Adrenal gland (tissue), 12 donors: ENCODE results near the gene GRIN3B. TPM values are rescaled to one million over a fixed set of nuclear protein-coding genes. Genes with fewer than 3 reads are reported as not detected.

Source experiments
- DNase-seq, 7 donors: peaks; one replicate each; pipeline ENCODE4 v3.0.0-alpha.2; 2019 to 2020
- H3K27ac ChIP-seq, 5 donors: fragments of 200-600 bp; sonication (generic) in 4 of 5; 1 replicate in 3 of 5; 2 replicates in 2 of 5; pipeline versions ENCODE4 v1.5.1 to v1.8.0; 2016 to 2020; ENCODE audit warnings: mild to moderate bottlenecking in 1 of 5
- H3K27me3 ChIP-seq: fragments of 200-600 bp; 2 replicates; pipeline ENCODE4 v1.8.0; 2021
- H3K36me3 ChIP-seq, 2 donors: fragments of 200-600 bp; replicated peaks in 1 of 2; 1 replicate in 1 of 2; 2 replicates in 1 of 2; pipeline versions ENCODE4 v1.5.1 to v1.8.0; 2018 to 2022
- H3K4me1 ChIP-seq, 2 donors: fragments of 200-600 bp; replicated peaks in 1 of 2; 1 replicate in 1 of 2; 2 replicates in 1 of 2; pipeline versions ENCODE4 v1.5.1 to v1.8.0; 2018 to 2021
- H3K4me3 ChIP-seq, 4 donors: fragments of 200-600 bp; sonication (generic) in 3 of 4; one replicate each; pipeline ENCODE4 v1.5.1; 2016 to 2018
- H3K9me3 ChIP-seq, 3 donors: fragments of 200-600 bp; sonication (generic) in 1 of 3; replicated peaks in 1 of 3; 1 replicate in 2 of 3; 2 replicates in 1 of 3; pipeline versions ENCODE4 v1.5.1 to v1.8.0; 2016 to 2021
- CTCF ChIP-seq, 6 experiments: fragments of 450-650 bp in 4 of 6; fragments of 200-600 bp in 2 of 6; sonication (generic) in 1 of 6; IDR thresholded peaks; 1 replicate in 5 of 6; 2 replicates in 1 of 6; pipeline versions ENCODE4 v1.5.1 to v1.8.0; 2016 to 2021; ENCODE audit warnings: antibody characterized with exemption in 6 of 6, mild to moderate bottlenecking in 2 of 6, moderate library complexity in 1 of 6
- POLR2A ChIP-seq, 2 donors: fragments of 450-650 bp; IDR thresholded peaks; one replicate each; pipeline ENCODE4 v1.6.1; 2017; ENCODE audit warnings: antibody characterized with exemption in 2 of 2, mild to moderate bottlenecking in 2 of 2, moderate library complexity in 1 of 2
- WGBS, 4 donors: extraction: QIAGEN DNeasy Blood & Tissue Kit in 2 of 4; methylation state at CpG; one replicate each; pipeline versions ENCODE4 v1.1.5 to v1.1.7; 2013 to 2017; 5-methylcytosine and 5-hydroxymethylcytosine counted together
- intact Hi-C, 2 donors: fragments of 100-400 bp; cut with DNase I; formaldehyde crosslinking; loops; one replicate each; pipeline versions ENCODE4 v1.14.1 to v1.15.0; 2022 to 2023
- polyA plus RNA-seq, 3 donors: library from polyadenylated mRNA; stranded (reverse); fragments of 200-250 nt in 2 of 3; fragments of 350-450 nt in 1 of 3; fragmentation: Illumina TruSeq in 1 of 3; extraction: RNeasy Lipid Tissue Mini Kit (QIAGEN cat#74804) in 1 of 3; gene quantifications; one replicate each; pipeline ENCODE4 v1.2.3, GENCODE V29; 2013 to 2014
- total RNA-seq, 9 donors: library from RNA; depleted of rRNA in 4 of 9; stranded (reverse); fragments of >200 nt in 4 of 9; fragments of 120-200 nt in 1 of 9; fragmentation: NEBNext Ultra II Directional in 1 of 9; extraction: Animal tissue kit (Norgen Biotek cat#: 25700) in 1 of 9; gene quantifications; one replicate each; pipeline versions ENCODE4 v1.1.0 to v1.2.4, GENCODE V29; 2013 to 2023
- donor health status: healthy with polysubstance abuse.
- donor health status: Bipolar disorder and iron deficiency.
- donor health status: DM: yes; HTN: yes; CAD: no.
- donor health status: DM: no; HTN: no; CAD: no.
- donor health status: DM: no; HTN: no; CAD: no.
- donor health status: DM: yes; HTN: yes; CAD: no.

Gene GRIN3B
- total and polyA plus RNA-seq, 12 donors: 0.08 to 0.24 (median 0.16) TPM; not detected in 8

DNA sequence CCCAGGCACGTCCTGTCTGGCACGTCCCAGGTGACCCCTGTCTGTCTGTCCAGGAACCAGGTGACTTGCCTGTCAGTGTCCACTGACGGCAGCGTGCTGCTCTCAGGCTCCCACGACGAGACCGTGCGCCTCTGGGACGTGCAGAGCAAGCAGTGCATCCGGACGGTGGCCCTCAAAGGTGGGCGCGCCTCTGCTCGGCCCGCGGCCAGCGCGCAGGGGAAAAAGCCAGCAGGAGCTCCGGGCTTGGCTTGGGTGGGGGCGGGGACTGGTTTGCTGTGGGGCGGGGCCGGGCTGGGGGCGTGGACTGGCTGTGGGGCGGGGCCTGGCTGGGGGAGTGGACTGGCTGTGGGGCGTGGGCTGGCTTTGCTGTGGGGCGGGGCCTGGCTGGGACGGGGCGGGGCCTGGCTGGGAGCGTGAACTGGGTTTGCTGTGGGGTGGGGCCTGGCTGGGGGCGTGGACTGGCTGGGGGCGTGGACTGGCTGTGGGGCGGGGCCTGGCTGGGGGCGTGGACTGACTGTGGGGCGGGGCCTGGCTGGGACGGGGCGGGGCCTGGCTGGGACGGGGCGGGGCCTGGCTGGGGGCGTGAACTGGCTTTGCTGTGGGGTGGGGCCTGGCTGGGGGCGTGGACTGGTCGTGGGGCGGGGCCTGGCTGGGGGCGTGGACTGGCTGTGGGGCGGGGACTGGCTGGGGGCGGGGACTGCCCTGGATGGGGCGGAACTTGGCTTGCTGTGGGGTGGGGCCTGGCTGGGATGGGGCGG lies 8.9 kb upstream of the GRIN3B start:
- peak overlapping the region in 1 of 4 donors; percentile 46 for H3K4me3 ChIP-seq
- peaks cover 0 to 14% of the 10 kb centered on the region in 2 donors for H3K36me3 ChIP-seq
- peaks cover 12% of the 10 kb centered on the region for H3K27me3 ChIP-seq
- DNase-seq: peak in 6 of 7 donors; percentile 69 to 88 (median 78)
- H3K4me1 ChIP-seq: peaks cover 15 to 30% of the 10 kb centered on the region in 2 donors
- WGBS, 4 donors: 41 to 61% (median 51%) methylated on average over 3 to 42 of the region's 47 CpGs
- no peaks in the 10 kb centered on the region for H3K9me3 ChIP-seq
- TF ChIP-seq POLR2A (IDR thresholded peaks at IDR 0.05): no peak
- no peak for TF ChIP-seq CTCF (IDR thresholded peaks at IDR 0.05)
- peak overlapping the region in 4 of 5 donors; percentile 39 to 91 (median 84) for H3K27ac ChIP-seq
- intact Hi-C loops: loop anchor here in 1 of 2 donors (10.0 kb wide), 1 partner anchor 217 kb away; no protein-coding TSS in a partner anchor

DNA sequence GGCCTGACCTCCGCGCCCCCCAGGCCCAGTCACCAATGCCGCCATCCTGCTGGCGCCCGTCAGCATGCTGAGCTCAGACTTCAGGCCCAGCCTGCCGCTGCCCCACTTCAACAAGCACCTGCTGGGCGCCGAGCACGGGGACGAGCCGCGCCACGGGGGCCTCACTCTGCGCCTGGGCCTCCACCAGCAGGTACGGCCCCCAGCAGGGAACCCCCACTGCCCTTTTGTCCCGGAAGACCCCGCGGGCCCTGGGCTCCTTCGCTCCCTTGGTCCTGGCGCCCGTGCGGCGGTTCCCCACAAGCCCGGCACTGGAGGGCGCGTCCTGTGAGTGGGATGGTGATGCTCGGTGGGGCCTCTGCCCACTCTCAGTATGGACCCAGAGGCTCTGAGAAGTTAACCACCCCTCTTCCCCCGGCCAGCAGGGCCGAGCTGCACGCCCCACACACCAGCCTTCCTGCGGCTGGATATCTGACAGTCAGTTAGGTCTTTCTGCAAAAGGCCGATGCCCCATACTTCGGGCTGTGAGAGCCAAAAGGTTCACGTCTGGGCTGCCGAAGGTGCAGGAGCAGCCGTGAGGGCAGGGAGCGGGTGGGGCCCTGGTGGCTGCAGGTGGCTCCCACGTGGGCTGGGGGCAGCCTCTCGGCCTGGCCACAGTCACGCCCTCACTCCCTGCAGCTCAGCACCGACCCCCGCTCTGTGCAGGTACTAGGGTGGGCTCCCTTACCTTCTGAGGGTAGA lies 8.1 kb upstream of the GRIN3B start:
- H3K27me3 ChIP-seq: peaks cover 17% of the 10 kb centered on the region
- peaks cover 15 to 32% of the 10 kb centered on the region in 2 donors for H3K4me1 ChIP-seq
- H3K4me3 ChIP-seq: no peak overlapping the region
- H3K9me3 ChIP-seq: no peaks in the 10 kb centered on the region
- no peak for DNase-seq
- peak overlapping the region in 2 of 5 donors; percentile 38 to 73 for H3K27ac ChIP-seq
- intact Hi-C loops: loop anchor here in 1 of 2 donors (10.0 kb wide), 1 partner anchor 217 kb away; no protein-coding TSS in a partner anchor
- peaks cover 0 to 9% of the 10 kb centered on the region in 2 donors for H3K36me3 ChIP-seq
- WGBS, 4 donors: 80 to 96% (median 83%) methylated on average over 8 to 42 of the region's 42 CpGs
- TF ChIP-seq CTCF (IDR thresholded peaks at IDR 0.05) (no peak), POLR2A (IDR thresholded peaks at IDR 0.05) (no peak)

DNA sequence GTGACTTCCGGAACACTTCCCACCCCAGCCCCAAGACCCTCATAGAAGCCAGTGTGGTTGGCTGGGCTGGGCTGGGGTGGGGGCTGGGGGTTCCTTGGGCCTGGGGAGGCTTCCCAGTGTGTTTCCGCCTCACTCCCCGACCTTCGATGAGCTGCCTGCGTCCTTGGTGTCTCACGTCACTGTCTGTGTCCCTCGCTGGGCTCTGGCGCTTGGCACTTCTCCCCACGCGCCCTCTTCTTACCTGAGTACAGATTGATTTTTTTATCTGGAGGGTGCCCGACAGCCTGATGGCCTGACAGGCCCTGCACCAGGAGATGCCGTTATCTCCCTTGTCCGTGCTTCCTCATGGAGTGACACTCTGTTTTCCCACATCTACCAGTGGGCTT lies 7.6 kb upstream of the GRIN3B start:
- Histone ChIP-seq H3K4me1 (peaks cover 15 to 32% of the 10 kb centered on the region in 2 donors), H3K9me3 (no peaks in the 10 kb centered on the region), H3K36me3 (peaks cover 0 to 6% of the 10 kb centered on the region in 2 donors), H3K27me3 (peaks cover 21% of the 10 kb centered on the region), H3K4me3 (no peak overlapping the region), H3K27ac (peak overlapping the region in 2 of 5 donors; percentile 38 to 73)
- 46 to 76% (median 71%) methylated on average over 12 to 13 of the region's 13 CpGs for WGBS, 4 donors
- TF ChIP-seq POLR2A (IDR thresholded peaks at IDR 0.05) (no peak), CTCF (IDR thresholded peaks at IDR 0.05) (no peak)
- peak in 4 of 7 donors; percentile 47 to 72 (median 64) for DNase-seq
- intact Hi-C loops: loop anchor here in 1 of 2 donors (10.0 kb wide), 1 partner anchor 218 kb away; no protein-coding TSS in a partner anchor

DNA sequence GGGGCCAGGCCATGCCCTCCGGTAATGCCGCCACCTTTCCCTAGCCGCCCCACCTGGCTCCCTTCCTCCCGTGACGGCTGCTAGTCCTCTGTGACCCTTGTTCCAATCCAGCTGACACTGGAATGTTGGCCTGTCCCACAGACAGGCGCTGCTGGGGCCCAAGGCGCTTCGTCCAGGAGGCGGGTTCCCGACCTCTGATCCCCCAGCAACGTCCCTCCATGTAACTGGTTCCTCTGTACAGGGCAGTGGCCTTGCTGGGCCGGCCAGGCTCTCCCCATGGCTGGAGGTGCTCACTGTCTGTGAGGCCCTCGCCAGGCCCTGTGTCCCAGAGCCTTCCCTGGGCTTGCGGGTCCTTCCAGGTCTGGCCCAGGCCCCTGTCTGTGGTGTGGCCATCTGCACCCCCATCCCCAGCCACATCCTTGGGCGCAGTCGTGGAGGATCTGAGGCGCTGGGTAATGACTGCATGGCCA lies 6.8 kb upstream of the GRIN3B start:
- WGBS, 4 donors: 85 to 91% (median 90%) methylated on average over 13 to 17 of the region's 17 CpGs
- Histone ChIP-seq H3K27me3 (peaks cover 22% of the 10 kb centered on the region), H3K36me3 (peaks cover 0 to 2% of the 10 kb centered on the region in 2 donors), H3K4me1 (peaks cover 15 to 32% of the 10 kb centered on the region in 2 donors), H3K9me3 (no peaks in the 10 kb centered on the region), H3K27ac (no peak overlapping the region), H3K4me3 (no peak overlapping the region)
- TF ChIP-seq POLR2A (IDR thresholded peaks at IDR 0.05): no peak
- TF ChIP-seq CTCF (IDR thresholded peaks at IDR 0.05): no peak
- intact Hi-C loops: loop anchor here in 1 of 2 donors (10.0 kb wide), 1 partner anchor 219 kb away; no protein-coding TSS in a partner anchor
- no peak for DNase-seq
